MM.1S (cell line): ENCODE measurements around the gene ACER2.
"Not testable (repeated sequence)": the region's sequence is repeated elsewhere in the genome, so short reads cannot be mapped to it uniquely, and the experiment has no call there.

ENCODE experiments used
- DNase-seq: peaks from one replicate; pipeline ENCODE4 v3.0.0-alpha.2; 2015
- H2AFZ ChIP-seq: fragments of 300-600 bp; sonication (generic); 2 replicates; pipeline ENCODE4 v1.6.0; 2016; ENCODE audit warnings: antibody characterized with exemption, low read length
- H3F3A ChIP-seq: fragments of 300-600 bp; sonication (generic); 2 replicates; pipeline ENCODE4 v1.6.1; 2016; ENCODE audit warnings: mild to moderate bottlenecking, antibody characterized with exemption, low read length, moderate library complexity, mixed read lengths; ENCODE audit not compliant: insufficient read depth
- H3K27ac ChIP-seq: fragments of 300-600 bp; sonication (generic); 2 replicates; pipeline ENCODE4 v1.5.1; 2016; ENCODE audit warnings: mild to moderate bottlenecking, low read length
- H3K27me3 ChIP-seq: fragments of 300-600 bp; sonication (generic); replicated peaks from 2 replicates; pipeline ENCODE4 v1.6.0; 2016; ENCODE audit warnings: low read length; ENCODE audit not compliant: insufficient read depth
- H3K36me3 ChIP-seq: fragments of 300-600 bp; sonication (generic); replicated peaks from 2 replicates; pipeline ENCODE4 v1.6.1; 2016; ENCODE audit warnings: mild to moderate bottlenecking, low read length, mixed read lengths; ENCODE audit not compliant: insufficient read depth
- H3K4me1 ChIP-seq: fragments of 300-600 bp; sonication (generic); 2 replicates; pipeline ENCODE4 v1.6.1; 2016; ENCODE audit warnings: low read length, mixed read lengths
- H3K4me2 ChIP-seq: fragments of 300-600 bp; sonication (generic); 2 replicates; pipeline ENCODE4 v1.6.0; 2016; ENCODE audit warnings: low read depth, low read length
- H3K4me3 ChIP-seq: fragments of 300-600 bp; sonication (generic); 2 replicates; pipeline ENCODE4 v1.5.1; 2016; ENCODE audit warnings: low read length, mixed read lengths
- H3K79me2 ChIP-seq: fragments of 300-600 bp; sonication (generic); 2 replicates; pipeline ENCODE4 v1.6.1; 2016; ENCODE audit warnings: mixed run types, low read length, mixed read lengths
- H3K9ac ChIP-seq: fragments of 300-600 bp; sonication (generic); 2 replicates; pipeline ENCODE4 v1.6.1; 2016; ENCODE audit warnings: low read length, mixed read lengths
- H3K9me2 ChIP-seq: fragments of 300-600 bp; sonication (generic); replicated peaks from 2 replicates; pipeline ENCODE4 v1.6.1; 2016; ENCODE audit warnings: mild to moderate bottlenecking, low read length, mixed read lengths; ENCODE audit not compliant: insufficient read depth
- H3K9me3 ChIP-seq: fragments of 300-600 bp; sonication (generic); replicated peaks from 2 replicates; pipeline ENCODE4 v1.6.1; 2016; ENCODE audit warnings: mild to moderate bottlenecking, low read length, mixed read lengths; ENCODE audit not compliant: insufficient read depth
- H4K20me1 ChIP-seq: fragments of 300-600 bp; sonication (generic); 2 replicates; pipeline ENCODE4 v1.6.1; 2016; ENCODE audit warnings: mild to moderate bottlenecking, low read length, moderate library complexity, mixed read lengths; ENCODE audit not compliant: insufficient read depth
- CTCF ChIP-seq: fragments of 300-600 bp; sonication (generic); IDR thresholded peaks from 2 replicates; pipeline ENCODE4 v1.5.1; 2016; ENCODE audit warnings: antibody characterized with exemption, low read length, mixed read lengths
- EZH2 ChIP-seq: fragments of 300-600 bp; sonication (generic); optimal IDR thresholded peaks from 2 replicates; pipeline ENCODE3; 2017; ENCODE audit warnings: low read depth, mild to moderate bottlenecking, antibody characterized with exemption, low read length, mixed read lengths
- EZH2phosphoT487 ChIP-seq: fragments of 300-600 bp; sonication (generic); IDR thresholded peaks from 2 replicates; pipeline ENCODE4 v1.6.1; 2018; ENCODE audit warnings: antibody characterized with exemption, low read length

The ACER2 gene

GRCh38 chr9:19430201-19430760 lies 21.5 kb downstream of the ACER2 start:
- no peaks in the 10 kb centered on the region for H3K27me3 ChIP-seq
- H3K9ac ChIP-seq = no peak overlapping the region
- no peaks in the 10 kb centered on the region for H3K79me2 ChIP-seq
- H3K4me3 ChIP-seq = no peak overlapping the region
- no peak overlapping the region for H2AFZ ChIP-seq
- H3K9me3 ChIP-seq = no peaks in the 10 kb centered on the region
- no peak for DNase-seq
- no peaks in the 10 kb centered on the region for H3K36me3 ChIP-seq
- H3K9me2 ChIP-seq = no peaks in the 10 kb centered on the region
- no peaks in the 10 kb centered on the region for H3F3A ChIP-seq
- H3K4me1 ChIP-seq = no peaks in the 10 kb centered on the region
- no peak overlapping the region for H3K4me2 ChIP-seq
- TF ChIP-seq EZH2phosphoT487 = no peak
- no peak for TF ChIP-seq CTCF
- no peak for TF ChIP-seq EZH2
- H4K20me1 ChIP-seq = no peaks in the 10 kb centered on the region
- H3K27ac ChIP-seq = no peak overlapping the region

- no peaks in the 10 kb centered on the region for H3F3A ChIP-seq
- no peak overlapping the region for H3K4me3 ChIP-seq
- H3K27me3 ChIP-seq = no peaks in the 10 kb centered on the region
- H3K4me1 ChIP-seq = no peaks in the 10 kb centered on the region
- TF ChIP-seq EZH2phosphoT487 (no peak), EZH2 (no peak), CTCF (no peak)
- no peaks in the 10 kb centered on the region for H3K9me3 ChIP-seq
- H3K9me2 ChIP-seq = no peaks in the 10 kb centered on the region
- no peak overlapping the region for H3K4me2 ChIP-seq
- no peak overlapping the region for H2AFZ ChIP-seq
- H3K36me3 ChIP-seq = no peaks in the 10 kb centered on the region
- no peaks in the 10 kb centered on the region for H4K20me1 ChIP-seq
- no peak overlapping the region for H3K27ac ChIP-seq
- no peaks in the 10 kb centered on the region for H3K79me2 ChIP-seq
- no peak overlapping the region for H3K9ac ChIP-seq
- DNase-seq = no peak
Measured at GRCh38 chr9:19431361-19432171, 22.8 kb downstream of the ACER2 start.

- Histone ChIP-seq H2AFZ (no peak overlapping the region), H3K36me3 (no peaks in the 10 kb centered on the region), H3F3A (no peaks in the 10 kb centered on the region), H3K27me3 (no peaks in the 10 kb centered on the region), H3K4me2 (no peak overlapping the region), H3K9ac (no peak overlapping the region), H3K4me3 (no peak overlapping the region), H3K4me1 (no peaks in the 10 kb centered on the region), H4K20me1 (no peaks in the 10 kb centered on the region), H3K9me2 (no peaks in the 10 kb centered on the region), H3K9me3 (no peaks in the 10 kb centered on the region), H3K79me2 (no peaks in the 10 kb centered on the region), H3K27ac (no peak overlapping the region)
- DNase-seq = no peak
- TF ChIP-seq EZH2phosphoT487 = no peak
- TF ChIP-seq CTCF = no peak
- TF ChIP-seq EZH2 = no peak
Measured at GRCh38 chr9:19432473-19432872, 23.7 kb downstream of the ACER2 start.

GRCh38 chr9:19433729-19434128 lies 24.9 kb downstream of the ACER2 start:
- not testable (repeated sequence) for H3F3A ChIP-seq, H3K79me2 ChIP-seq, H3K36me3 ChIP-seq, H3K4me2 ChIP-seq, H4K20me1 ChIP-seq, H3K9me3 ChIP-seq, H3K4me1 ChIP-seq, H3K4me3 ChIP-seq, H3K27ac ChIP-seq, H3K27me3 ChIP-seq, H3K9ac ChIP-seq, H2AFZ ChIP-seq, H3K9me2 ChIP-seq, DNase-seq
